A549 (cell line): ENCODE measurements around the gene PHEX. TPM values are rescaled to one million over a fixed set of nuclear protein-coding genes. Genes with fewer than 3 reads are reported as not detected.

ENCODE experiments used
- ATAC-seq, 2 experiments: fragments of 200-7000 bp in 1 of 2; fragments of >200 bp in 1 of 2; cut with Nextera tagmentation in 1 of 2; cut with Tn5 transposase in 1 of 2; 3 replicates each; pipeline versions ENCODE4 v1.8.0 to v1.9.1; 2018 to 2020; ENCODE audit warnings: mild to moderate bottlenecking in 1 of 2, moderate library complexity in 1 of 2
- CTCF ChIA-PET: fragments of 300-600 bp; sonication (Branson Sonifier 250); formaldehyde crosslinking; extraction: SDS; loops from one replicate; lab custom pipeline; 2021; ENCODE audit warnings: antibody characterized with exemption, inconsistent platforms; lab: Yijun Ruan, JAX
- POLR2A ChIA-PET: fragments of 350-600 bp; formaldehyde crosslinking; extraction: SDS; loops from one replicate; lab custom pipeline; 2021; ENCODE audit warnings: antibody characterized with exemption, inconsistent platforms; lab: Yijun Ruan, JAX
- DNase-seq, 2 experiments: peaks; one replicate each; pipeline versions ENCODE4 v3.0.0 to v3.0.0-alpha.2; 2011 to 2016; ENCODE audit warnings: low read depth in 1 of 2, low spot score in 1 of 2
- FAIRE-seq: peaks from 2 replicates; lab custom pipeline; 2011; peaks lifted over from hg19 to GRCh38; lab: Jason Lieb, UNC
- H3K27ac ChIP-seq, 2 experiments: fragments of >200 bp; sonication (Bioruptor Twin); formaldehyde crosslinking; 3 replicates each; pipeline ENCODE4 v1.5.1; 2016 to 2017
- H3K4me1 ChIP-seq: fragments of >200 bp; sonication (Bioruptor Twin); formaldehyde crosslinking; 3 replicates; pipeline ENCODE4 v1.6.1; 2016
- H3K4me2 ChIP-seq: fragments of >200 bp; sonication (Bioruptor Twin); formaldehyde crosslinking; 3 replicates; pipeline ENCODE4 v1.6.1; 2016
- H3K4me3 ChIP-seq: fragments of >200 bp; sonication (Bioruptor Twin); formaldehyde crosslinking; 3 replicates; pipeline ENCODE4 v1.5.1; 2016
- H3K9me3 ChIP-seq: fragments of >200 bp; sonication (Bioruptor Twin); formaldehyde crosslinking; 3 replicates; pipeline ENCODE4 v1.6.1; 2016
- ATOH8 ChIP-seq: fragments of 250-450 bp; sonication (Bioruptor Pico); IDR thresholded peaks from 2 replicates; pipeline ENCODE4 v1.5.0; 2020; ENCODE audit warnings: low read depth, mild to moderate bottlenecking, moderate library complexity
- BCL3 ChIP-seq: fragments of >200 bp; sonication (Bioruptor Twin); formaldehyde crosslinking; IDR thresholded peaks from 3 replicates; pipeline ENCODE4 v1.6.1; 2016
- CBX2 ChIP-seq: fragments of 200-600 bp; sonication (generic); IDR thresholded peaks from 2 replicates; pipeline ENCODE4 v1.6.1; 2016; ENCODE audit warnings: low read depth, mild to moderate bottlenecking, borderline replicate concordance
- CBX8 ChIP-seq: fragments of 200-600 bp; sonication (generic); IDR thresholded peaks from 2 replicates; pipeline ENCODE4 v1.6.1; 2016
- EHF ChIP-seq: fragments of 250-450 bp; sonication (Bioruptor Pico); IDR thresholded peaks from 2 replicates; pipeline ENCODE4 v1.5.0; 2020; ENCODE audit warnings: mild to moderate bottlenecking
- FOSB ChIP-seq: fragments of 250-450 bp; sonication (Bioruptor Pico); IDR thresholded peaks from 2 replicates; pipeline ENCODE4 v1.5.0; 2020; ENCODE audit warnings: mild to moderate bottlenecking, moderate library complexity
- FOSL2 ChIP-seq, 2 experiments: fragments of 450-650 bp in 1 of 2; fragments of >200 bp in 1 of 2; sonication (Bioruptor Twin) in 1 of 2; formaldehyde crosslinking; IDR thresholded peaks; 2 replicates each; pipeline versions ENCODE4 v1.5.0 to v1.6.1; 2016 to 2020; ENCODE audit warnings: mild to moderate bottlenecking in 1 of 2, moderate library complexity in 1 of 2
- FOXS1 ChIP-seq: fragments of 250-450 bp; sonication (Bioruptor Pico); IDR thresholded peaks from 2 replicates; pipeline ENCODE4 v1.5.0; 2020; ENCODE audit warnings: mild to moderate bottlenecking, moderate library complexity
- HOXA7 ChIP-seq: fragments of 250-450 bp; sonication (Bioruptor Pico); IDR thresholded peaks from 2 replicates; pipeline ENCODE4 v1.5.0; 2020; ENCODE audit warnings: mild to moderate bottlenecking, moderate library complexity
- JUNB ChIP-seq: fragments of >200 bp; sonication (Bioruptor Twin); formaldehyde crosslinking; IDR thresholded peaks from 2 replicates; pipeline ENCODE4 v1.6.1; 2016
- KDM1A ChIP-seq: fragments of 200-600 bp; sonication (generic); IDR thresholded peaks from 2 replicates; pipeline ENCODE4 v1.6.1; 2016; ENCODE audit warnings: low read depth, mild to moderate bottlenecking
- KDM5A ChIP-seq: fragments of 200-600 bp; sonication (generic); IDR thresholded peaks from 2 replicates; pipeline ENCODE4 v1.6.1; 2016; ENCODE audit warnings: antibody characterized with exemption, mild to moderate bottlenecking
- MAFK ChIP-seq: fragments of 450-650 bp; IDR thresholded peaks from 2 replicates; pipeline ENCODE4 v1.6.1; 2014; ENCODE audit not compliant: partially characterized antibody
- MAX ChIP-seq: IDR thresholded peaks from 2 replicates; pipeline ENCODE4 v1.6.1; 2012
- MAZ ChIP-seq: fragments of 150-350 bp; IDR thresholded peaks from 2 replicates; pipeline ENCODE4 v1.6.1; 2014; ENCODE audit warnings: antibody characterized with exemption, low read depth, low read length, borderline replicate concordance
- NPAS2 ChIP-seq: fragments of 250-450 bp; sonication (Bioruptor Pico); IDR thresholded peaks from 2 replicates; pipeline ENCODE4 v1.8.0; 2022; ENCODE audit warnings: mild to moderate bottlenecking, moderate library complexity, borderline replicate concordance
- PHF8 ChIP-seq: fragments of 200-600 bp; sonication (generic); IDR thresholded peaks from 2 replicates; pipeline ENCODE4 v1.6.1; 2016; ENCODE audit warnings: low read depth, mild to moderate bottlenecking, antibody characterized with exemption, moderate library complexity, borderline replicate concordance
- POLR2AphosphoS2 ChIP-seq: conservative IDR thresholded peaks from 2 replicates; pipeline ENCODE4 v1.6.1; 2012; ENCODE audit warnings: low read length, improper control_type of control experiment, inconsistent platforms
- RCOR1 ChIP-seq: fragments of 150-350 bp; IDR thresholded peaks from 2 replicates; pipeline ENCODE4 v1.6.1; 2014; ENCODE audit warnings: antibody characterized with exemption, low read length, low read depth
- RFX5 ChIP-seq: fragments of 450-650 bp; IDR thresholded peaks from 2 replicates; pipeline ENCODE4 v1.7.1; 2014; ENCODE audit warnings: antibody characterized with exemption, mild to moderate bottlenecking, moderate library complexity
- RNF2 ChIP-seq: fragments of 200-600 bp; sonication (generic); IDR thresholded peaks from 2 replicates; pipeline ENCODE4 v1.6.1; 2016; ENCODE audit warnings: low read depth, mild to moderate bottlenecking, antibody characterized with exemption, moderate library complexity, borderline replicate concordance
- SREBF2 ChIP-seq: fragments of 450-650 bp; IDR thresholded peaks from 2 replicates; pipeline ENCODE4 v1.6.1; 2014; ENCODE audit warnings: mild to moderate bottlenecking, moderate library complexity
- TFCP2L1 ChIP-seq: fragments of 250-450 bp; sonication (Bioruptor Pico); IDR thresholded peaks from 2 replicates; pipeline ENCODE4 v1.5.0; 2021; ENCODE audit warnings: mild to moderate bottlenecking
- ZC3H11A ChIP-seq: fragments of 450-650 bp; IDR thresholded peaks from 2 replicates; pipeline ENCODE4 v1.6.1; 2014; ENCODE audit warnings: antibody characterized with exemption, mild to moderate bottlenecking
- ZFP36 ChIP-seq: fragments of 450-650 bp; IDR thresholded peaks from 2 replicates; pipeline ENCODE4 v1.6.1; 2014; ENCODE audit warnings: borderline replicate concordance; ENCODE audit not compliant: partially characterized antibody
- WGBS: methylation state at CpG from one replicate; pipeline ENCODE4 v1.1.6; 2017; ENCODE audit errors: missing lambda C conversion rate; 5-methylcytosine and 5-hydroxymethylcytosine counted together
- polyA plus RNA-seq, 4 experiments: library from polyadenylated mRNA; depleted of rRNA in 3 of 4; stranded (reverse); fragments of >200 nt; fragmentation: RNase III in 1 of 4; extraction: RNeasy Plus Mini Kit Qiagen cat#74134 plus additional on column Dnase treatment in 1 of 4; gene quantifications; 2 replicates in 3 of 4; 3 replicates in 1 of 4; pipeline ENCODE4 v1.2.3, GENCODE V29; 2011 to 2017

Gene PHEX
- polyA plus RNA-seq, 2 of the 4 experiments (the other 2 are of a cell fraction) = 0.28 to 0.98 TPM

- FAIRE-seq (no peak), ATAC-seq (no peak), DNase-seq (no peak)
- no peaks in the 10 kb centered on the region for H3K4me1 ChIP-seq
- no peak overlapping the region for H3K27ac ChIP-seq
- POLR2A ChIA-PET = no interaction called here
- H3K4me3 ChIP-seq = no peak overlapping the region
- H3K4me2 ChIP-seq = no peak overlapping the region
- no peaks in the 10 kb centered on the region for H3K9me3 ChIP-seq
- TF ChIP-seq ZFP36 = no peak
- TF ChIP-seq MAZ = no peak
- TF ChIP-seq POLR2AphosphoS2 = no peak
- TF ChIP-seq ZC3H11A = no peak
- no peak for TF ChIP-seq CBX2
- TF ChIP-seq NPAS2 (CRISPR knock-in tag) = no peak
- TF ChIP-seq SREBF2 = no peak
- TF ChIP-seq ATOH8 (CRISPR knock-in tag) = no peak
- TF ChIP-seq RNF2 = no peak
- no peak for TF ChIP-seq MAX
- no peak for TF ChIP-seq RCOR1
- TF ChIP-seq MAFK = no peak
- TF ChIP-seq PHF8 = no peak
- TF ChIP-seq RFX5 = no peak
- TF ChIP-seq FOSB (CRISPR knock-in tag) = no peak
- TF ChIP-seq FOSL2 (IDR thresholded peaks at IDR 0.05) = no peak
- no peak for TF ChIP-seq FOSL2 (CRISPR knock-in tag; IDR thresholded peaks at IDR 0.05)
- TF ChIP-seq, all 56 proteins: peak for 0
- CTCF ChIA-PET = no interaction called here
Observed at GRCh38 chrX:22203186-22203585, 171.1 kb downstream of the PHEX start.

GRCh38 chrX:22206781-22207180, 174.7 kb downstream of the PHEX start:
- H3K9me3 ChIP-seq = no peaks in the 10 kb centered on the region
- H3K4me2 ChIP-seq = no peak overlapping the region
- ChIA-PET POLR2A (no interaction called here), CTCF (no interaction called here)
- FAIRE-seq (peak; percentile 18), ATAC-seq (no peak), DNase-seq (no peak)
- no peak for TF ChIP-seq KDM5A
- no peak for TF ChIP-seq RCOR1
- no peak for TF ChIP-seq FOXS1
- no peak for TF ChIP-seq CBX8
- TF ChIP-seq POLR2AphosphoS2 = no peak
- TF ChIP-seq TFCP2L1 (CRISPR knock-in tag) = no peak
- TF ChIP-seq PHF8 = no peak
- TF ChIP-seq HOXA7 (CRISPR knock-in tag) = no peak
- no peak for TF ChIP-seq JUNB
- TF ChIP-seq MAFK = no peak
- no peak for TF ChIP-seq BCL3
- no peak for TF ChIP-seq EHF (CRISPR knock-in tag)
- no peak for TF ChIP-seq RFX5
- TF ChIP-seq KDM1A = no peak
- H3K4me1 ChIP-seq = no peaks in the 10 kb centered on the region
- 93% methylated on average over 1 of the region's 1 CpG for WGBS
- H3K27ac ChIP-seq = no peak overlapping the region
- H3K4me3 ChIP-seq = no peak overlapping the region

GRCh38 chrX:22220941-22221340, 188.8 kb downstream of the PHEX start:
- H3K27ac ChIP-seq = no peak overlapping the region
- ChIA-PET CTCF (no interaction called here), POLR2A (no interaction called here)
- FAIRE-seq = peak; percentile 85
- DNase-seq = peak; percentile 6 to 29
- H3K4me3 ChIP-seq = no peak overlapping the region
- TF ChIP-seq FOSL2 (IDR thresholded peaks at IDR 0.05) (no peak), FOSL2 (CRISPR knock-in tag; IDR thresholded peaks at IDR 0.05) (peak; percentile 44), TFCP2L1 (CRISPR knock-in tag) (no peak)
- ATAC-seq = peak; percentile 54 to 78; a peak in 5 of 6 replicates
- peak overlapping the region; percentile 23; the same call in 1 of the 3 replicates for H3K4me2 ChIP-seq
- H3K9me3 ChIP-seq = no peaks in the 10 kb centered on the region
- 30% methylated on average over 1 of the region's 2 CpGs for WGBS
- H3K4me1 ChIP-seq = no peaks in the 10 kb centered on the region
